Loucy (cell line): ENCODE measurements around the gene AMELX.

Experiments
- EZH2phosphoT487 ChIP-seq: fragments of 200-600 bp; IDR thresholded peaks from 2 replicates; pipeline ENCODE4 v1.6.1; 2018; ENCODE audit warnings: antibody characterized with exemption, mild to moderate bottlenecking, moderate library complexity, borderline replicate concordance
- TF ChIP-seq, protein P1 (sequence below): fragments of 200-600 bp; sonication (generic); conservative IDR thresholded peaks from 2 replicates; pipeline ENCODE4 v1.5.1; 2014; ENCODE audit warnings: mild to moderate bottlenecking, antibody characterized with exemption, low read length

DNA sequence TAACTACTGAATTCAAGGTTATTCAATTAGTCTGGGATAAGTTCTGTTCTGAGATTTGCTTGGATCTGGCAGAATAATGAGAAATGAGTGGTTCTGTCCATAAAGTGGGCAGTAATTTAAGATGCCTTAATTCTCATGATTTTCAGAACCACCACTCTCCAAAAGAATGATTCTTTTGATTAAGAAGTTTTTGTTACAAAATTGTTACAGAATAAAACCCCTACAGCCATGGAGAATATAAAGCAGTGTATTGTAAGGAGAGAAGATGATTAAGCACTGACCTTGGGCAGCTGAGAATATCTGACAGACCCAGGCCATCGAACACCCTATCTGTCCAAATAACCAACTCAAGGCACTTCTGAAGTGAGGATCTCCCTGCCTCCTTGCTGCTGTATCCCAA is 12.4 kb downstream of the AMELX start:
- TF ChIP-seq, protein P1, sequence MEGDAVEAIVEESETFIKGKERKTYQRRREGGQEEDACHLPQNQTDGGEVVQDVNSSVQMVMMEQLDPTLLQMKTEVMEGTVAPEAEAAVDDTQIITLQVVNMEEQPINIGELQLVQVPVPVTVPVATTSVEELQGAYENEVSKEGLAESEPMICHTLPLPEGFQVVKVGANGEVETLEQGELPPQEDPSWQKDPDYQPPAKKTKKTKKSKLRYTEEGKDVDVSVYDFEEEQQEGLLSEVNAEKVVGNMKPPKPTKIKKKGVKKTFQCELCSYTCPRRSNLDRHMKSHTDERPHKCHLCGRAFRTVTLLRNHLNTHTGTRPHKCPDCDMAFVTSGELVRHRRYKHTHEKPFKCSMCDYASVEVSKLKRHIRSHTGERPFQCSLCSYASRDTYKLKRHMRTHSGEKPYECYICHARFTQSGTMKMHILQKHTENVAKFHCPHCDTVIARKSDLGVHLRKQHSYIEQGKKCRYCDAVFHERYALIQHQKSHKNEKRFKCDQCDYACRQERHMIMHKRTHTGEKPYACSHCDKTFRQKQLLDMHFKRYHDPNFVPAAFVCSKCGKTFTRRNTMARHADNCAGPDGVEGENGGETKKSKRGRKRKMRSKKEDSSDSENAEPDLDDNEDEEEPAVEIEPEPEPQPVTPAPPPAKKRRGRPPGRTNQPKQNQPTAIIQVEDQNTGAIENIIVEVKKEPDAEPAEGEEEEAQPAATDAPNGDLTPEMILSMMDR = no peak
- no peak for TF ChIP-seq EZH2phosphoT487
